Naive B cell (primary cell): Measurements from ENCODE around the gene CA14. TPM values are rescaled to one million over a fixed set of nuclear protein-coding genes. Genes with fewer than 3 reads are reported as not detected.
"Not testable (repeated sequence)": the region's sequence is repeated elsewhere in the genome, so short reads cannot be mapped to it uniquely, and the experiment has no call there.

Source experiments
- ATAC-seq, 2 donors: fragments of 150-1000 bp; cut with Tn5 transposase; 2 replicates each; pipeline ENCODE4 v1.10.0; 2021; ENCODE audit warnings: low read depth in 2 of 2, mild to moderate bottlenecking in 2 of 2, moderate library complexity in 2 of 2
- DNase-seq: peaks from one replicate; pipeline ENCODE4 v3.0.0; 2022
- H3K27ac Mint-ChIP-seq, 6 donors: one replicate each; pipeline ENCODE4 v1.8.0; 2020 to 2022; ENCODE audit warnings: mild to moderate bottlenecking in 6 of 6, mixed read lengths in 6 of 6, moderate library complexity in 5 of 6, inconsistent platforms in 2 of 6
- H3K27me3 Mint-ChIP-seq, 3 donors: one replicate each; pipeline ENCODE4 v1.8.0; 2021 to 2022; ENCODE audit warnings: mixed read lengths in 3 of 3, mild to moderate bottlenecking in 1 of 3
- H3K36me3 Mint-ChIP-seq, 2 donors: one replicate each; pipeline ENCODE4 v1.8.0; 2020 to 2022; ENCODE audit warnings: mixed read lengths in 2 of 2, inconsistent platforms in 1 of 2, mild to moderate bottlenecking in 1 of 2
- H3K4me1 Mint-ChIP-seq, 3 donors: one replicate each; pipeline ENCODE4 v1.8.0; 2020 to 2022; ENCODE audit warnings: mixed read lengths in 3 of 3, inconsistent platforms in 1 of 3, mild to moderate bottlenecking in 1 of 3, moderate library complexity in 1 of 3
- H3K4me3 Mint-ChIP-seq, 8 donors: one replicate each; pipeline ENCODE4 v1.8.0; 2020 to 2022; ENCODE audit warnings: mild to moderate bottlenecking in 8 of 8, mixed read lengths in 8 of 8, moderate library complexity in 8 of 8, inconsistent platforms in 2 of 8
- H3K9me3 Mint-ChIP-seq, 7 donors: one replicate each; pipeline ENCODE4 v1.8.0; 2020 to 2022; ENCODE audit warnings: mixed read lengths in 7 of 7, mild to moderate bottlenecking in 5 of 7, inconsistent platforms in 2 of 7, moderate library complexity in 1 of 7
- polyA plus RNA-seq, 6 donors: library from polyadenylated mRNA; unstranded; fragments of 300-500 nt; fragmentation: Illumina TruSeq; gene quantifications; one replicate each; pipeline ENCODE4 v1.2.3, GENCODE V29; 2021; ENCODE audit warnings: low read depth in 6 of 6

CA14 gene
- polyA plus RNA-seq, 6 donors from 2014 or later = 0.76 to 1.8 (median 1.0) TPM

DNA sequence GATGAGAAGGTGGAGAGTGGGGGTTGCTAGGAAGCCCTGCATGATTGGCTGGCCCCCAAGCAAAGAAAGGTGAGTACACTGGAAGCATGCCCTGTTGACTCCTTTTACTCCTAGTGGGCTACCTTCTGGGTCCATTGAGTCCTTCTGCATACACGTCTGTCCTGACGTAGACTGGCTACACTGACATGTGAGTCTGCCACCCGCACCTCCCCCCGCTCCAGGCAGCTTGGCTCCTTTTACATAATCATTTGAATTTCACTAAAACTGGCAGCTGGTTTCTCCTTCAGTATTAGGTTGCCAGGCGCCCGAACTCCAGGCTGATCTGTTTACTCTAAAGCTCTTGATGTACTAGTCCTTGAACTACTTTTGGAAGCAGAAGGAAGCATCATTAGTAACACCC is 44.8 kb downstream of the CA14 start:
- ATAC-seq (no peak), DNase-seq (no peak)
- Mint-ChIP-seq H3K27me3 (no peaks in the 10 kb centered on the region), H3K27ac (no peak overlapping the region), H3K4me3 (peak overlapping the region in 1 of 8 donors; percentile 28), H3K4me1 (peaks cover 0 to 17% (median 7%) of the 10 kb centered on the region in 3 donors), H3K36me3 (peaks cover 5 to 20% of the 10 kb centered on the region in 2 donors), H3K9me3 (no peaks in the 10 kb centered on the region)

DNA sequence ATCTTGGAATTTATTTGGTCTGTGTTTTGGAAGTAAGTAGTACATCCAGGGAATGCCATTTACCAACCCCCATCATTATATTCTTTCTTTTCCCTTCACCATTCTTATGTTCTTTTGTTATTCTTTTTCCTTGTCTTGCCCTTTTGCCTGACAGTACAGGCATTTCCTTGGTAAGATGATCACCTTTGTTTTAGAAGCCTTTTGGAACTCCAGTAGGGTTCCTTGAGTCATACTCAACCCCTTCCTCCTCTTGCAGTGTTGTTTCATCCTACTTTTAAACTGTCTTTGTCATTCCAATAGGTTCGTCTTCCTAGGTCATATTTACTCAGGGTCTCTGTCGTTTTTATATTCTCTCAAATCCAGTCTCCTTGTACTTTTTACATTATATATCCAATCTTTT is 45.3 kb downstream of the CA14 start:
- peak overlapping the region in 1 of 8 donors; percentile 28 for H3K4me3 Mint-ChIP-seq
- H3K4me1 Mint-ChIP-seq = peaks cover 0 to 17% (median 7%) of the 10 kb centered on the region in 3 donors
- H3K27me3 Mint-ChIP-seq = no peaks in the 10 kb centered on the region
- DNase-seq (no peak), ATAC-seq (no peak)
- peaks cover 8 to 21% of the 10 kb centered on the region in 2 donors for H3K36me3 Mint-ChIP-seq
- H3K9me3 Mint-ChIP-seq = no peaks in the 10 kb centered on the region
- peak overlapping the region in 3 of 6 donors; percentile 3 to 63 (median 53) for H3K27ac Mint-ChIP-seq

DNA sequence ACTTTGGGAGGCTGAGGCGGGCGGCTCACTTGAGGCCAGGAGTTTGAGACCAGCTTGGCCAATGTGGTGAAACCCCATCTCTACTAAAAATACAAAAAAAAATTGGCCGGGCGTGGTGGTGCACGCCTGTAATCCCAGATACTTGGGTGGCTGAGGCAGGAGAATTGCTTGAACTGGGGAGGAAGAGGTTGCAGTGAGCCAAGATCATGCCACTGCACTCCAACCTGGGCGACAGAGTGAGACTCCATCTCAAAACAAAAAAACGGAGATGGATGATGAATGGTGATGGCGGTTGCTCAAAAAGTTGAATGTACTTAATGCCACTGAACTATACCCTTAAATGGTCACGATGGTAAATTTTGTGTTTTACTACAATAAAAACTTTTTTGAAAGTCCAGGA is 51.0 kb downstream of the CA14 start:
- not testable (repeated sequence) for DNase-seq, H3K4me3 Mint-ChIP-seq, H3K36me3 Mint-ChIP-seq, H3K4me1 Mint-ChIP-seq, ATAC-seq, H3K27ac Mint-ChIP-seq, H3K27me3 Mint-ChIP-seq, H3K9me3 Mint-ChIP-seq

- ATAC-seq (no peak), DNase-seq (no peak)
- Mint-ChIP-seq H3K4me3 (no peak overlapping the region), H3K9me3 (no peaks in the 10 kb centered on the region), H3K4me1 (peaks cover 0 to 4% (median 2%) of the 10 kb centered on the region in 3 donors), H3K36me3 (peaks cover 8 to 9% of the 10 kb centered on the region in 2 donors), H3K27ac (peak overlapping the region in 2 of 6 donors; percentile 21 to 75), H3K27me3 (no peaks in the 10 kb centered on the region)
Measured at GRCh38 chr1:150309758-150310508, 52.4 kb downstream of the CA14 start.

GRCh38 chr1:150311762-150312161 is 54.2 kb downstream of the CA14 start:
- ATAC-seq = no peak
- Mint-ChIP-seq H3K27ac (no peak overlapping the region), H3K27me3 (no peaks in the 10 kb centered on the region)

More at GRCh38 chr1:150311762-150312161, 54.2 kb downstream of the CA14 start:
- peaks cover 8 to 9% of the 10 kb centered on the region in 2 donors for H3K36me3 Mint-ChIP-seq
- H3K4me3 Mint-ChIP-seq = no peak overlapping the region
- DNase-seq = no peak
- H3K4me1 Mint-ChIP-seq = peaks cover 0 to 4% (median 0%) of the 10 kb centered on the region in 3 donors
- H3K9me3 Mint-ChIP-seq = no peaks in the 10 kb centered on the region

Other genes with a start within 250 kb of the CA14 start
- gene OTUD7B, start 247.0 kb upstream of the CA14 start, polyA plus RNA-seq = under 1 TPM in 2 of 6 donors, not detected in 4; 0.05 to 0.20 TPM
- gene VPS45, start 190.0 kb upstream of the CA14 start, polyA plus RNA-seq = 10 to 100 TPM; 20.8 to 35.5 (median 26.9) TPM
- 10 to 100 TPM; 64.9 to 97.5 (median 84.0) TPM for gene PLEKHO1, start 107.9 kb upstream of the CA14 start, polyA plus RNA-seq
- gene ANP32E, start 21.7 kb upstream of the CA14 start, polyA plus RNA-seq = 10 to 100 TPM; 44.7 to 67.8 (median 49.8) TPM
- gene APH1A, start 11.2 kb downstream of the CA14 start, polyA plus RNA-seq = 100 to 1,000 TPM in 2 of 6 donors, 10 to 100 TPM in 4; 81.7 to 106 (median 91.3) TPM
- gene C1orf54, start 15.0 kb downstream of the CA14 start, polyA plus RNA-seq = 1 to 10 TPM; 1.0 to 3.8 (median 2.0) TPM
- under 1 TPM in 1 of 6 donors, not detected in 5; 0.22 TPM for gene CIART, start 24.8 kb downstream of the CA14 start, polyA plus RNA-seq
- 10 to 100 TPM; 62.4 to 93.0 (median 82.4) TPM for gene MRPS21, start 36.1 kb downstream of the CA14 start, polyA plus RNA-seq
- 10 to 100 TPM; 13.0 to 38.7 (median 14.6) TPM for gene PRPF3, start 63.8 kb downstream of the CA14 start, polyA plus RNA-seq
- gene RPRD2, start 106.4 kb downstream of the CA14 start, polyA plus RNA-seq = 10 to 100 TPM in 5 of 6 donors, 1 to 10 TPM in 1; 2.6 to 49.9 (median 28.6) TPM
- 10 to 100 TPM; 31.7 to 49.6 (median 37.4) TPM for gene TARS2, start 229.6 kb downstream of the CA14 start, polyA plus RNA-seq